ENCODE results near the gene TICRR.

- TF ChIP-seq NR2C2 (CRISPR knock-in tag; IDR thresholded peaks at IDR 0.05; ENCODE audit: borderline replicate concordance) (no peak), KDM1A (CRISPR knock-in tag; IDR thresholded peaks at IDR 0.05) (no peak), CTCF (CRISPR knock-in tag; IDR thresholded peaks at IDR 0.05) (no peak), USF2 (IDR thresholded peaks at IDR 0.05; ENCODE audit: low read depth, low read length) (no peak), USF2 (CRISPR knock-in tag; IDR thresholded peaks at IDR 0.05; ENCODE audit: borderline replicate concordance) (no peak), ZC3H4 (CRISPR knock-in tag; IDR thresholded peaks at IDR 0.05; ENCODE audit: borderline replicate concordance) (no peak), REST (IDR thresholded peaks at IDR 0.05; ENCODE audit: borderline replicate concordance in 1 of 2, low read depth in 1 of 2, low read length in 2 of 2) (no peak), NFE2L2 (IDR thresholded peaks at IDR 0.05; ENCODE audit: low read length) (no peak), HIVEP1 (CRISPR knock-in tag; IDR thresholded peaks at IDR 0.05) (no peak), ZNF7 (CRISPR knock-in tag; IDR thresholded peaks at IDR 0.05) (no peak), ZNF720 (CRISPR knock-in tag; IDR thresholded peaks at IDR 0.05) (no peak), ZNF44 (CRISPR knock-in tag; IDR thresholded peaks at IDR 0.05) (no peak), IRF1 (CRISPR knock-in tag; IDR thresholded peaks at IDR 0.05; ENCODE audit: low read depth) (no peak), ZNF646 (CRISPR knock-in tag; IDR thresholded peaks at IDR 0.05) (no peak)
Observed at GRCh38 chr15:89566181-89566580, 9.1 kb upstream of the TICRR start.
